Neural progenitor cell (in vitro differentiated cells): ENCODE data around the gene WSB2. TPM values are rescaled to one million over a fixed set of nuclear protein-coding genes. Genes with fewer than 3 reads are reported as not detected.
"Not testable (repeated sequence)": the region's sequence is repeated elsewhere in the genome, so short reads cannot be mapped to it uniquely, and the experiment has no call there.

Source experiments
- DNase-seq: peaks from one replicate; pipeline ENCODE4 v3.0.0-alpha.2; 2016; ENCODE audit warnings: low spot score
- H2AFZ ChIP-seq: fragments of 200-600 bp; sonication (generic); replicated peaks from 2 replicates; pipeline ENCODE4 v1.6.1; 2016; ENCODE audit warnings: antibody characterized with exemption
- H3F3A ChIP-seq: fragments of 200-600 bp; sonication (generic); 2 replicates; pipeline ENCODE4 v1.6.1; 2016; ENCODE audit warnings: antibody characterized with exemption, low read depth
- H3K27ac ChIP-seq: fragments of 200-600 bp; sonication (generic); 2 replicates; pipeline ENCODE4 v1.5.1; 2016; ENCODE audit warnings: mild to moderate bottlenecking
- H3K27me3 ChIP-seq: fragments of 200-600 bp; sonication (generic); 2 replicates; pipeline ENCODE4 v1.6.1; 2016; ENCODE audit warnings: mild to moderate bottlenecking, moderate library complexity
- H3K36me3 ChIP-seq: fragments of 200-600 bp; sonication (generic); 2 replicates; pipeline ENCODE4 v1.5.1; 2016
- H3K4me1 ChIP-seq: fragments of 200-600 bp; sonication (generic); 2 replicates; pipeline ENCODE4 v1.6.1; 2016; ENCODE audit warnings: mixed run types
- H3K4me2 ChIP-seq: fragments of 200-600 bp; sonication (generic); 2 replicates; pipeline ENCODE4 v1.6.1; 2016
- H3K4me3 ChIP-seq: fragments of 200-600 bp; sonication (generic); 2 replicates; pipeline ENCODE4 v1.5.1; 2016
- H3K79me2 ChIP-seq: fragments of 200-600 bp; sonication (generic); 2 replicates; pipeline ENCODE4 v1.6.1; 2016; ENCODE audit warnings: low read depth
- H3K9ac ChIP-seq: fragments of 200-600 bp; sonication (generic); 2 replicates; pipeline ENCODE4 v1.6.1; 2016
- H3K9me3 ChIP-seq: fragments of 200-600 bp; sonication (generic); 2 replicates; pipeline ENCODE4 v1.5.1; 2016; ENCODE audit warnings: low read depth
- H4K20me1 ChIP-seq: fragments of 200-600 bp; sonication (generic); 2 replicates; pipeline ENCODE4 v1.6.1; 2016; ENCODE audit warnings: low read depth
- H3K27ac Mint-ChIP-seq: 3 replicates; pipeline ENCODE4 v1.8.0; 2021; ENCODE audit warnings: mixed read lengths
- H3K27me3 Mint-ChIP-seq: 2 replicates; pipeline ENCODE4 v1.8.0; 2022; ENCODE audit warnings: low read depth, mild to moderate bottlenecking, inconsistent platforms, moderate library complexity, mixed read lengths; ENCODE audit not compliant: insufficient read depth
- H3K36me3 Mint-ChIP-seq: 3 replicates; pipeline ENCODE4 v1.8.0; 2021; ENCODE audit warnings: mixed read lengths
- H3K4me1 Mint-ChIP-seq: 3 replicates; pipeline ENCODE4 v1.8.0; 2021; ENCODE audit warnings: mixed read lengths
- H3K4me3 Mint-ChIP-seq: 3 replicates; pipeline ENCODE4 v1.8.0; 2021; ENCODE audit warnings: mild to moderate bottlenecking, moderate library complexity, mixed read lengths
- H3K9me3 Mint-ChIP-seq: 3 replicates; pipeline ENCODE4 v1.8.0; 2020; ENCODE audit warnings: mixed read lengths
- EZH2 ChIP-seq: fragments of 200-600 bp; sonication (generic); IDR thresholded peaks from 2 replicates; pipeline ENCODE4 v1.6.1; 2017; ENCODE audit warnings: antibody characterized with exemption, mild to moderate bottlenecking, moderate library complexity
- EZH2phosphoT487 ChIP-seq: fragments of 200-600 bp; sonication (generic); IDR thresholded peaks from 2 replicates; pipeline ENCODE4 v1.6.1; 2017; ENCODE audit warnings: antibody characterized with exemption
- total RNA-seq: library from RNA; depleted of rRNA; stranded (reverse); fragments of >200 nt; gene quantifications from 2 replicates; pipeline ENCODE4 v1.2.3, GENCODE V29; 2015; ENCODE audit warnings: low replicate concordance
- TF ChIP-seq, protein P1 (sequence below): fragments of 200-600 bp; sonication (generic); IDR thresholded peaks from 2 replicates; pipeline ENCODE4 v1.5.1; 2017; ENCODE audit warnings: antibody characterized with exemption, mild to moderate bottlenecking

The WSB2 gene
- total RNA-seq, 1 donor from 2014 or later: 21.2 TPM

- H3K36me3 ChIP-seq: no peaks in the 10 kb centered on the region
- no peaks in the 10 kb centered on the region for H4K20me1 ChIP-seq
- H3K4me1 ChIP-seq: peaks cover 3% of the 10 kb centered on the region
- peaks cover 4% of the 10 kb centered on the region for H3K27me3 Mint-ChIP-seq
- no peaks in the 10 kb centered on the region for H3K9me3 ChIP-seq
- no peak overlapping the region for H3K4me2 ChIP-seq
- no peaks in the 10 kb centered on the region for H3K27me3 ChIP-seq
- TF ChIP-seq, protein P1, sequence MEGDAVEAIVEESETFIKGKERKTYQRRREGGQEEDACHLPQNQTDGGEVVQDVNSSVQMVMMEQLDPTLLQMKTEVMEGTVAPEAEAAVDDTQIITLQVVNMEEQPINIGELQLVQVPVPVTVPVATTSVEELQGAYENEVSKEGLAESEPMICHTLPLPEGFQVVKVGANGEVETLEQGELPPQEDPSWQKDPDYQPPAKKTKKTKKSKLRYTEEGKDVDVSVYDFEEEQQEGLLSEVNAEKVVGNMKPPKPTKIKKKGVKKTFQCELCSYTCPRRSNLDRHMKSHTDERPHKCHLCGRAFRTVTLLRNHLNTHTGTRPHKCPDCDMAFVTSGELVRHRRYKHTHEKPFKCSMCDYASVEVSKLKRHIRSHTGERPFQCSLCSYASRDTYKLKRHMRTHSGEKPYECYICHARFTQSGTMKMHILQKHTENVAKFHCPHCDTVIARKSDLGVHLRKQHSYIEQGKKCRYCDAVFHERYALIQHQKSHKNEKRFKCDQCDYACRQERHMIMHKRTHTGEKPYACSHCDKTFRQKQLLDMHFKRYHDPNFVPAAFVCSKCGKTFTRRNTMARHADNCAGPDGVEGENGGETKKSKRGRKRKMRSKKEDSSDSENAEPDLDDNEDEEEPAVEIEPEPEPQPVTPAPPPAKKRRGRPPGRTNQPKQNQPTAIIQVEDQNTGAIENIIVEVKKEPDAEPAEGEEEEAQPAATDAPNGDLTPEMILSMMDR: no peak
- TF ChIP-seq EZH2phosphoT487: no peak
- no peak for TF ChIP-seq EZH2
- H3K4me3 Mint-ChIP-seq: no peak overlapping the region
- H3K4me3 ChIP-seq: no peak overlapping the region
- H3F3A ChIP-seq: no peaks in the 10 kb centered on the region
- H3K36me3 Mint-ChIP-seq: no peaks in the 10 kb centered on the region
- no peak overlapping the region for H3K9ac ChIP-seq
- no peak overlapping the region for H3K27ac Mint-ChIP-seq
- H3K4me1 Mint-ChIP-seq: peaks cover 21% of the 10 kb centered on the region
- no peak for DNase-seq
- H3K79me2 ChIP-seq: no peaks in the 10 kb centered on the region
- no peak overlapping the region for H3K27ac ChIP-seq
- no peak overlapping the region for H2AFZ ChIP-seq
- peaks cover 3% of the 10 kb centered on the region for H3K9me3 Mint-ChIP-seq
Measured at GRCh38 chr12:118011377-118011776, 49.6 kb downstream of the WSB2 start.

- Histone ChIP-seq H3K4me2 (no peak overlapping the region), H3K36me3 (no peaks in the 10 kb centered on the region), H3K4me3 (no peak overlapping the region), H3F3A (no peaks in the 10 kb centered on the region), H3K27ac (no peak overlapping the region), H3K27me3 (no peaks in the 10 kb centered on the region), H3K79me2 (no peaks in the 10 kb centered on the region), H2AFZ (no peak overlapping the region), H3K9ac (no peak overlapping the region), H3K9me3 (no peaks in the 10 kb centered on the region), H4K20me1 (no peaks in the 10 kb centered on the region), H3K4me1 (no peaks in the 10 kb centered on the region)
- DNase-seq: no peak
- H3K4me1 Mint-ChIP-seq: peaks cover 16% of the 10 kb centered on the region
- TF ChIP-seq, protein P1: no peak
- no peak for TF ChIP-seq EZH2phosphoT487
- no peak for TF ChIP-seq EZH2
- H3K9me3 Mint-ChIP-seq: peaks cover 3% of the 10 kb centered on the region
- H3K36me3 Mint-ChIP-seq: no peaks in the 10 kb centered on the region
- H3K27ac Mint-ChIP-seq: no peak overlapping the region
- H3K4me3 Mint-ChIP-seq: no peak overlapping the region
- H3K27me3 Mint-ChIP-seq: peaks cover 6% of the 10 kb centered on the region
Measured at GRCh38 chr12:118010903-118011302, 50.1 kb downstream of the WSB2 start.

DNA sequence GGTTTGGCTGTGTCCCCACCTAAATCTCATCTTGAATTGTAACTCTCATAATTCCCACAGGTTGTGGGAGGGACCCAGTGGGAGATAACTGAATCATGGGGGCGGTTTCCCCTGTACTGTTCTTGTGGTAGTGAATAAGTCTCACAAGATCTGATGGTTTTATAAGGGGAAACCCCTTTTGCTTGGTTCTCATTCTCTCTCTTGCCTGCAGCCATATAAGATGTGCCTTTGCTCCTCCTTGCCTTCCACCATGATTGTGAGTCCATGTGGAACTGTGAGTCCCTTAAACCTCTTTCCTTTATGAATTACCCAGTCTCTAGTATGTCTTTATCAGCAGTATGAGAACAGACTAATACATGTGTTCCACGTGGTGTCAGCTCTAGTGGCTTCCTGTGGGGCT, 61.2 kb downstream of the WSB2 start:
- H3K9me3 Mint-ChIP-seq, H2AFZ ChIP-seq, H3K4me3 ChIP-seq, H3K4me1 ChIP-seq, H3K4me1 Mint-ChIP-seq, H3K27me3 Mint-ChIP-seq, H3F3A ChIP-seq, H3K27ac ChIP-seq, H3K36me3 Mint-ChIP-seq, H3K4me2 ChIP-seq, H3K9me3 ChIP-seq, H3K4me3 Mint-ChIP-seq, H3K27ac Mint-ChIP-seq, H3K27me3 ChIP-seq, DNase-seq, H3K36me3 ChIP-seq, H3K79me2 ChIP-seq, H3K9ac ChIP-seq, H4K20me1 ChIP-seq: not testable (repeated sequence)

DNA sequence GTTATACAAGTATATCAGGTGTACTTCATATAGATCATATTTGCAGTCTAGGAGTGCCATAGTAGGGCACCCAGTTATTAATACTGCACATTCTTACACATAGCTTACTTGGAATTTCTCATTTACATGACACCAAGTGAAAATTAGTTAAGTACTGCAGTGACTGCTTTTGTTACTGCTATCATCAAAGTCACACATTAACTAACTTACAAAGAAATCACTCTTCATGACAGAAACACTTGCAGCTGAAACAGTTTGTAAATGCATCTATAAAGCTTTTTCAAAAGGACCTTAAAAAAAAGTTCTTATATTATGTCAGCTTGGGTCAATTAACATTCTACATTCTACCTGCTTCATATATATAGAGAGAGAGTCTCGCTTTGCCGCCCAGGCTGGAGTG, 62.3 kb downstream of the WSB2 start:
- no peaks in the 10 kb centered on the region for H3K27me3 ChIP-seq
- Mint-ChIP-seq H3K27me3 (peaks cover 3% of the 10 kb centered on the region), H3K9me3 (peaks cover 6% of the 10 kb centered on the region), H3K4me3 (no peak overlapping the region), H3K27ac (no peak overlapping the region), H3K4me1 (peaks cover 6% of the 10 kb centered on the region), H3K36me3 (no peaks in the 10 kb centered on the region)
- H3K27ac ChIP-seq: no peak overlapping the region
- H3K9ac ChIP-seq: no peak overlapping the region
- DNase-seq: no peak
- TF ChIP-seq, protein P1: no peak
- TF ChIP-seq EZH2: no peak
- TF ChIP-seq EZH2phosphoT487: no peak
- H3K36me3 ChIP-seq: no peaks in the 10 kb centered on the region
- H3K4me2 ChIP-seq: no peak overlapping the region
- H4K20me1 ChIP-seq: no peaks in the 10 kb centered on the region
- H3F3A ChIP-seq: no peaks in the 10 kb centered on the region
- no peak overlapping the region for H2AFZ ChIP-seq
- H3K4me3 ChIP-seq: no peak overlapping the region
- no peaks in the 10 kb centered on the region for H3K9me3 ChIP-seq
- no peaks in the 10 kb centered on the region for H3K79me2 ChIP-seq
- H3K4me1 ChIP-seq: no peaks in the 10 kb centered on the region
